ENCODE measurements around the gene TPPP.

DNA sequence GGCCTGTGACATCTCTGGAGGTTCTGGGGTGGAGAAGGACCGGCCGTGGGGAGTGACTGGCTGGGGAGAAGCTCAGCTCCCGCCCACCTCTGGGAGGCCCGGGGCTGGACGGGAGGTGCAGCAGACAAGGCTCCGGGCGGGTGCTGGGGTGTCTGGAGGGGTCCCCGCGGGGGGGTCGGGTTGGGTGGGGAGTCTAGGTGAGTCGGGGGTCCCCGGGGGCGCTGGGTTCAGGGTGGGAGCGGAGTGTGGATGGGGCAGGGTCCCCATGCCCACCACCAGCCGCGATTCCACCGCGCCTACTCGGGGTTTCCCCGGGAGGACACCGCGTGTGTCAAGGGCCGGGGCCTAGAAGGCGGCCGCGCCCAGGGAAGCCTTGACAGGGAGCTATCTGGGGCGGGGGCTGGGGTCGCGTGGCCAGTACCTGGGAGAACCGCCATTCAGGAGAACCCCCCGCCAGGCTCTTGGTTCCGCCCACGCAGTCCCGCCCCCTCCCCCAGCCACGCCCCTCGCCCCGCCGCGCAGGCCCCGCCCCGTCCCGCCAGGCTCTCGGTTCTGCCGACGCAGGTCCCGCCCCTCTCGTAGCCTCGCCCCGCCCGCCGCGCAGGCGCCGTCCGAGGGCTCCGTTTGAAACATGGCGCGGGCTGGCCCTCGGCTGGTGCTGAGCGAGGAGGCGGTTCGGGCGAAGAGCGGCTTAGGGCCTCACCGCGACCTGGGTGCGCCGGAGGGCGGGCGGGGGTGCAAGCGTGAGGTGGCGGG lies 81.2 kb downstream of the TPPP start, which contains the start of gene CEP72:
- TF ChIP-seq POLR2A (IDR thresholded peaks at IDR 0.05): no peak
- TF ChIP-seq, protein P1, sequence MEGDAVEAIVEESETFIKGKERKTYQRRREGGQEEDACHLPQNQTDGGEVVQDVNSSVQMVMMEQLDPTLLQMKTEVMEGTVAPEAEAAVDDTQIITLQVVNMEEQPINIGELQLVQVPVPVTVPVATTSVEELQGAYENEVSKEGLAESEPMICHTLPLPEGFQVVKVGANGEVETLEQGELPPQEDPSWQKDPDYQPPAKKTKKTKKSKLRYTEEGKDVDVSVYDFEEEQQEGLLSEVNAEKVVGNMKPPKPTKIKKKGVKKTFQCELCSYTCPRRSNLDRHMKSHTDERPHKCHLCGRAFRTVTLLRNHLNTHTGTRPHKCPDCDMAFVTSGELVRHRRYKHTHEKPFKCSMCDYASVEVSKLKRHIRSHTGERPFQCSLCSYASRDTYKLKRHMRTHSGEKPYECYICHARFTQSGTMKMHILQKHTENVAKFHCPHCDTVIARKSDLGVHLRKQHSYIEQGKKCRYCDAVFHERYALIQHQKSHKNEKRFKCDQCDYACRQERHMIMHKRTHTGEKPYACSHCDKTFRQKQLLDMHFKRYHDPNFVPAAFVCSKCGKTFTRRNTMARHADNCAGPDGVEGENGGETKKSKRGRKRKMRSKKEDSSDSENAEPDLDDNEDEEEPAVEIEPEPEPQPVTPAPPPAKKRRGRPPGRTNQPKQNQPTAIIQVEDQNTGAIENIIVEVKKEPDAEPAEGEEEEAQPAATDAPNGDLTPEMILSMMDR (IDR thresholded peaks at IDR 0.05): no peak
